GM19043 (cell line): ENCODE measurements around the gene RALGPS1.
"Not testable (repeated sequence)": the region's sequence is repeated elsewhere in the genome, so short reads cannot be mapped to it uniquely, and the experiment has no call there.

Experiments used
- ATAC-seq: cut with Tn5 transposase; IDR thresholded peaks from one replicate; pipeline ENCODE4 v1.9.1; 2021; ENCODE audit warnings: low read depth; ENCODE audit not compliant: unreplicated experiment

The RALGPS1 gene

DNA sequence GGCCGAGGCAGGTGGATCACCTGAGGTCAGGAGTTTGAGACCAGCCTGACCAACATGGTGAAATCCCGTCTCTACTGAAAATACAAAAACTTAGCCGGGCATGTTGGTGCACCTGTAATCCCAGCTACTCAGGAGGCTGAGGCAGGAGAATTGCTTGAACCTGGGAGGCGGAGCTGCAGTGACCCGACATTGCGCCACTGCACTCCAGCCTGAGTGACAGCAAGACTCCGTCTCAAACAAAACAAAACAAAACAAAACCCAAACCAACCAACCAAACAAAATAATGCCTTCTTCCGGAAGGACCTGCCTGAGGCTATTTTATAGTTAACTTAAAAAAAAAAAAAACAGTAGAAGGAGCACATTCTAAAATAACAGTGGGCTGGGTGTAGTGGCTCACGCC is 103.4 kb downstream of the RALGPS1 start:
- ATAC-seq, result not testable (repeated sequence)

DNA sequence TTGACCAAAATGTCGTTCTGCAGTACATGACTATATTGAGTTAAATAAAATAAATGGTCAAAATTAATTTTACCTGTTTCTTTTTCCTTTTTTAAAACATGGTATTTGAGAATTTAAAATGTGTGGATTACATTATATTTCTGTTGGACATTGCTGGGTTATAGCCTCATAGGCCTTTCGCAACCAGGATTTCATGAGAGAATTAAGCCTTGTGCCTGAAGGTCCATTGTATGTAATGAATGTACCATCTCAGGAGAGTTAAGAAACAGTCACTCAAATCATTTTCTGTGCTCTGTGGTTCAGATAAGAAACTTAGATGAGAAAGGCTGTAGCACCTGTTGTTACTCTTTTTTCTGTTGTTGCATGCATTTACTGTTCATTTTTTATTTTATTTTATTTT is 104.4 kb downstream of the RALGPS1 start:
- ATAC-seq, result no peak

DNA sequence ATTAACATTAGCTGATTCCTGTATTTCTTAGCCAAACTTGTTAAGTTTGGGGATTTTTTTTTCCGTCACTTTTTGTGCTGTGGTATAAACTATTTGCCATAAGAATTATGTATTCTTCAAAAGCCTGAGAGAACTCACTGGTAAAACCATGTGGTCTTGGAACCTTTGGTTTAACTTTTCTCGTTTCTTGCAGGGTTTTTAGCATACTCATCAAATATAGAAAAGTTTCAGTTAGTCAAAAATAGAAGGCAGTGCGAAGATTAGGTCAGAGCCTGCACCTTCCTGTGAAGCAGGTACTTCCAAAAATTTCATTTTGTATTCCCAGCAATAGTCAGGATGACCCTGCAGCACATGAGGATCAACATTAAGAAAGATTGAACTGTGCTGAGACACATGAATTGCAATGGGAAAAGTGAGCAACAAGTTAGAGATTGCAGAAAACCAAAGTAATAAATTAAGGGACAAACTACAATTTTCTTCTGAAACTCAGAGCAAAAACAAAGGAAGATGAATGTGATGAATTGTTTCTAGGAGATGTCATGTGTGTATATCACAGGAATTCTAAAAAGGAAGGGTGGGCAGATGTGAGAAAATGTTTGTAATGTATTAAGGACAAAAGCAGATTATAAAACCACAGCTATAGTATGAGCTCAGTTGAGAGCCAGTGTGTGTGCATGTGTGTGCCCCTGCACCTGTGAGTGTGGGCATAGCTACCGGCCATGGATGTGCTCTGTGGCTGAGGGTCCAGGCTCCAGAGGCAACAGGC is 105.6 kb downstream of the RALGPS1 start:
- ATAC-seq, result no peak

DNA sequence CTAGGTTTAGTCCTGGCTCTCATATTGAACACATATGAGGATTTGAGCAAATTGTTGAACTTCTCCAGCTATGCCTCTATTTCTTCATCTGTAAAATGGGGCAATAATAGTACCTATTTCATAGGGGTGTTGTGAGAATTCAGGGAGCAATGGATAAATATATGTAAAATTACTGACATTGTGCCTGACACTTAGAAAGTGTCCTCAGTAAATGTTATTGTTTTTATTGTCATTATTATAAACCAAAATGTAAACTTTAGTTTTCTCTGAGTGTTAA is 106.2 kb downstream of the RALGPS1 start:
- ATAC-seq, result no peak

DNA sequence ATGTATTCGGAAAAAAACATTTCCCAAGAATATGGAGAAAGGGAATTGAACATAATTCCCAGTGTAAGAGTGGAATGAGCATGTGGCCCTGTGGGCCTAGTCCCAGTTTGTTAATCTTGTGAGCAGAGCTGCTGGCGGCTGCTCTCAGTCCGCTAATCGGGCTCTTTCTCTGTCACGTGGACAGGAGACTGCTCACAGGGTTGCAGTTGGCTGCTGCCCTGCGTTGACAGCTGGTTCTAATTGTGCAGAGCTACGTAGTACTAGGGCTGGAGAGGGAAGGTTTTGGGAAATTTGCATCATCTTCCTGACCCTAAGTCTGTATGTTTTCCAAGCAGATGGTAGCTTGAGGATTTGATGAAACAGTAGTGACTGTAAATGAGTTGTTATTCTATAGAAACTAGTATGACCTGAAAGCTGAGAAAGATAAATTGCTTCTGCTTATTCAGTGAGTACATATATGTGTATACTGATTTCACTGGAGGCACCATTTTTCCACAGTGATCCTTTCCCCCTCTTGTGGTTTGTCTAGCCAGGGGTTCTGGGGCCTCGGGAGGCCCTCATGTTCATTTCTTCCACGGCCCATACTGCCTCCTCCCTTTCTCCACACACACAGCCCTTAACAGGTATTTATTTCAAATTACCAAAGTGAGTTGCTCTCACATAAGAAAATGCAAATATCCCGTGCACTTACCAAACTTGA is 107.2 kb downstream of the RALGPS1 start:
- no peak for ATAC-seq

DNA sequence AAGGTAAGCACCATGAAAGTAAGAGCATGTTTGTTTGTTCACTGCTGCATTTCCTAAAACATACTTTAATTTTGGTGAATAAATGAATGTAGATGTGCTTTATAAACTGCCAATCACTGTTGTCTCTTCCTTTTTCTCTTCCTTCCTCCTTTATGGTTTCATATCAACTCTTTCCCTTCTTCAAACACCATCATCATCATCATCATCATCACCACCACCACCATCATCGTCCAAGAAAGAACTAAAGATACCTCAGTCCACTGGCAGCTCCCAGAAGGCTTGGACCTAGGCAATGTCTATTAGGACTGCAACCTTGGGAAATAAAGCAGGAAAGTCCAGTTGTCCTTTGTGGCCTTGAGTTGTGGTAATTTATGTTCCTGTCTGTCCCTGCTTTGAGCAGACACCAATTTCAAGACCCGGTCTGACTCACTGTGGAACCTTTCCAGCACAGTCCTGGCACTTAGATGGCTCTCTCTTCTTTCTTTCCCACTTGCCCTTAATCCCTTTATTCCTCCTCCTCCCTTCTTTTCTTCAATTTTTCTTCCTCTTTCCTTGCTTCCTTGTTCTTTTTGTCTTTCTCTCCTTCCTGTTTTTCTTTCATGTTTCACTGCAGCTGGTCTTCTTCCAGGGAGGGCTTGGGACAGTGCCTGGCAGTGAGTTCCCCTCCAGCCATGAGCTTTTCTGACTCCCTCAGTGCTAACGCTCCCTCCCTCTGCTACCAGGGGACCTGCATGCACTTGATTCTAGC is 108.5 kb downstream of the RALGPS1 start:
- ATAC-seq, result no peak

DNA sequence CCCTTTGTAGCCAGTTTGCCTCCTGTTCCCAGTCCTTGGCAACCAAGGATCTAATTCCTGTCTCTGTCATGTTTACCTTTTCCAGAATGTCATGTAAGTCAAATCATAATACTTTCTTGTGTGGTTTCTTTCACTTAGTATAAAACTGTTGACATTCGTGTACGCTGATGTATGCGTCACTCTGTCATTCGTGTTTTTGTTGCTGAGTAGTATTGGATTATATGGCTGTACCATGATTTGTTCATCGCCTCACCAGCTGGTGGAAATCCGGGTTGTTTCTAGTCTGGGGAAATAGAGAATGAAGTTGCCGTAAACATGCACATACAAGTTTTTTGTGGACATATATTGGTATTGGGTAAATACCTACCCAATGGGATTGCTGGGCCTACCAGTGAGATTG is 110.5 kb downstream of the RALGPS1 start:
- ATAC-seq, result no peak

DNA sequence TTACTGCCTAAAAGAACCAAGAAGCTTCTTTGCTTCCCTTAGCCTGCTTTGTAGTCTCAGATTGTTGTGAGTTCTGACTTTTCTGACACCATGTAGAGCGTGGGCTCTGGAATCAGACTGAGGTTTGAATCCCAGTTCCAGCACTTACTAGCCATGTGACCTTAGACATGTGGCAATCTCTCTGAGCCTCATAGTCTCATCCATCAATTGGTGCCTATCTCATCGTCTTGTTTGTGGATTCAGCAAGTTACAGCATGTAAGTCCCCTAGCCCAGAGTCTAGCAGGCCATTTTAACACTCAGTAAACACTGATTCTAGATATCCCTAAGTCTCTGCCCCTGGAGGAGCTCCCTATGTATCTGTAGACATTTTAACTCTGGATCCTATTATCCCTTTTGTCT is 113.1 kb downstream of the RALGPS1 start:
- no peak for ATAC-seq

DNA sequence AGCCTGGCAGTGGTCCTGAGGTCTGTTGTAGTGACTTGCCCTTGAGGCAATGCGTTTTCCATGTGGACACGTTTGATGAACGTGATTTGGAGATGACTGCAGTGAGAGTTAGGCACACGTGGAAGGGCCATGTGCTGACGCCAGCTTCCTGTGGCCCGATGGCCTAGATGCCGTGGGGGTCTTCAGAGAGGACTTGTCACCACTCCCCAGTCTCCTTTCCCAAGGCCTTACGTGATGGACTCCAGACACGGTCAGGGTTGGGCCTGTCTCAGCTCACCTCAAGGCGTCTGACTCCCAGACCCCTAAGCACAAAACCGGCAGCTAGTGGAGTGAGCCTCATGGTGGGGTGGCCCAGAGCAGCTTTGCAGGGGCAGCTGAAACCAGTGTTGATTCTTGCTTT is 115.0 kb downstream of the RALGPS1 start:
- ATAC-seq, result no peak

DNA sequence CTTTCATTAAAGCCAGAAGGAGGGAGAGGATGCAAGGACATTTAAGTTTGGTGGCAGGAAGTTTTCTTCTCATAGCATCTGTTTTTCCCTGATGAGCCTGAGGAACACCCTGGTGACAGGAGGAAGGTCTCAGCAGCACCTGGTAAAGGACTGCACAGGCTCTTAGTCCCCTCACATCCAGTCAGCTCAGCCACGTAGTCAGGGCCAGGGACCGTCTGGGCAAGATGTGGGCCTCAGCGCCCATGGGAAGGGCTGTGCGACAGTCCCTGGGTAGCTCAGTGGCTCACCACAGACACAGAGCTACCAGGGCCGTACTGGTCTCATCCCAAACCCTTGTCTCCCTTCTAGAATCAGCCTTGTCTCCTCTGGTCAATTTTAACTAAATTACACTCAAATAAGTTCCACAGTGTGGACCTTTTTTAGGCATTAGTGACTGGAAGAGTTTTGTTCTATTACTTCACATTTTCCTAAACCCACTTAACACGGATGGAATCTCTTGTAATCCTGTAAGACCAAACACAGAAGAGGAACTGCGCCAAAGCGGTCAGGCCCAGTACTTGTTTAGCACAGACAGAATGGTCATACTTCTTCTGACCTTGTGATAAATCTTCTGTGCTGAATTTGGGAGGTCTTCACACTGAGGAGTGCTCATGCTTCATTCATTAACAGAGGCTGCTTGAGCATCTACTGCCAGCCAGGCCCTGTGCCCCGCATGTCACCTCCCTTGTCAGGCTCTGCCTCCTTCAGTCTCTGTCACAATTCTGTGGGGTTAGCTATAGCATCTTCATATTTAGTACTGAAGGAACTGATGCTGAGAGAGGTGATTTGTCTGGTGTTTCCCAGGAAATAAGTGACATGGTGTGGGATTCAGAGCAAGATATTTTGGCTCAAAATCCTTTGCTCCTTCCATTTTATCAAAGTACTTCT is 116.5 kb downstream of the RALGPS1 start:
- ATAC-seq, result no peak

DNA sequence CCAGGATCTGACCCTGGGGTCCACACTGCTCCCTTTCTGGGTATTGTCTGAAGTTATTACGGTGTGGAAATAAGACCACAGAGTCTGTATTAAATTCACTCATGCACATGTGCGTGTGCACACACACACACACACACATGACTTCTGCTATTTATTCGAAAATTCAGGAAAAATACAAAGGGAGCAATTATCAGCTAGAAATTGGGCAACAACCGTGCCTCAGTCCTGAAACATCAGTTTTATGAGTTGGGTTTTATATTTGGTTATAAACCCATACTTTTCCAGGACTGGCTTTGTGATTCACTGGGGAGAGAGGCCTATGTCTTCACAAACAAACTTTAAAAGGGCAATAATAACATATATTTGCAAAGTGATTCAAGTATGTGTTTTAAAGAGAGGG is 117.7 kb downstream of the RALGPS1 start:
- no peak for ATAC-seq

DNA sequence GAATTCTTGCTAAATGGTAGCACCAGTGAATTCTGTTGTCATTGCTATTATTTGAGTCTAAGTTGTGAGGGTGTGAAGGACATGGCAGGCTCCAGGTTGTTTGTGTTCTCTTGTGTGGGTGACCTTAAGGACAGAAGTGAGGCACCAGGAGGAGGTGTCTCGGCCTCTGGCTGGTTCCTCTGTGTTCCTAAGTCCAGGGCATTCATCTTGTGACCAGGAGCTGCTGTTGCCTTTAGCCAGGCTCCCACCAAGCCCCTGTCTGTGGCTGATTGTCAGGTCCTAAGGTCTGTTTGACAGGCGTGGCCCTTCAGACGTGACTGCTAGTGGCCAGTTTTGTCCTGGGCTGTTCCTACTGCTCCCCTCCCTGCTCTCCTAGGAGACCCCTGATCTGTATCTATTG is 118.5 kb downstream of the RALGPS1 start:
- no peak for ATAC-seq

DNA sequence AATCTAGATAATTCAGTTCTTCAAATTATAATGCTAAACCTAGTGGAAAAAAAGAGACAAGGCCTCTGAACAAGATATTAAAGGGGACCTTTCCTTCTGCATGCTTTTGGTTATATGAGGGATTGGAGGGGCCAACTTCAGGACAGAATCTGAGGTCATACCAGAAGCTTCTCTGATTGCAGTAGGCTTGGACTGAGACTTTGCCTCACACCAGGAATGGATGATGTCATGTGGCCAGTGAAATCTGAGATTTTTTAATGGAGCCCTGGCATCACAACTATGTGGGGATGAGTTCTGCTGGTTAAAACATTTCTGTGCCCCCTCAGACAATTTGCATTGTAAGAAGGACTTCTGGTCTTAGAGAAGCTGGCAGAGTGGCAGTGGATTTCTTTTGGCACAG is 119.2 kb downstream of the RALGPS1 start:
- no peak for ATAC-seq

DNA sequence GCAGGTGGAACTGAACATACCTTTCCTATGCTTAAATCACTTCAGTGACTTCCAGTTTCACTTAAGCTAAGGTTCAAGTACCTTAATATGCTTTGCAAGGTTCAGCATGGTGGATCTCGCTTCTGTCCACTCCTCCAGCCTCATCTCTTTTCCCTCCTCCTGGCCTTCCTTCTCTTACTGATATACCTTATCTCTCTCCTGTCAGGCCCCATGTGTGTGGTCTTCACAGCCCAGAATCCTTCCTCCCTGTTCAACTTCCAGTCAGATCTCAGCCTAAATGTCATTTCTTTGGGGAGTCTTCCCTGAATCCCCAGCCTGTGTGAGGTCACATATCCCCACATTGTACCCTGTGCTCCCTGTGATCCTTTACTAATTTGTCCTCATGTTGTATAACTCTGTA is 120.1 kb downstream of the RALGPS1 start:
- no peak for ATAC-seq

DNA sequence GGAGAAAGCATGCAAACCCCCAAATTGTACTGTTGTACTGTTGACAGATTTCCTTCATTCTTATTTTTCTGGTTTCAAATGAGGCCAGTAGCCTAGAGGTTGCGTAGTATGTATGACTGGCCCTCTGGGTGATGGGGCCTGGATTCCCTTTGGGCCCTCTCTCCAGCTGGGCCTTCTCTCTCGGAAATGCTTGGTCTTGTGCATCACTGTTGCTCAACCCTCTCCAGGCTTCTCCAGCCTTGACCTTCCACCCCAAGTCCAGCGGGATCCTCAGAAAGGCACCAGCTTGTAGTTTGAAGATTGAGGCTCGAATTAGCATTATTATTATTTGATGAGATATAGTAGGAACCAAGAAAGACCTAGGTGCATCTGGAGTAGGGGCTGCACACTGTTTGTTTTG is 120.8 kb downstream of the RALGPS1 start:
- no peak for ATAC-seq

DNA sequence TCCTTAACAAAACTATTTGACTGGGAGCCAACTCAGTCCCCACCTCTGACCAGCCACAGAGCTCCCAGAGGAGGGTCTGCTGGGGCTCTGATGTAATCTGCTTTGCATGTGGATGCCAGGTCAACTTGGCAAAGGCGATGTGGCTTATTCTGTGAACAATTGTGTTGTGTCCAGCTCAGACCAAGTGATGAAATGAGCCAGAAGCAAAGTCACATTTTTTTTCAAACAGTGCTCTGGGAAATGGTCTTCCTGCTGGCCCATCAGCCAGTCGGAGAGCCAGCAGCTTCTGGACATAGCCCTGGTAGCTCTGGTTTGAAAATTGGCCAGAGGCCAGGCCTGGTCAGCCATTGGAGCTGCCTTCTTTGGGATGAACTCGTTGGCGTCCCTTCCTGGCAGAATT is 121.4 kb downstream of the RALGPS1 start:
- ATAC-seq, result no peak

DNA sequence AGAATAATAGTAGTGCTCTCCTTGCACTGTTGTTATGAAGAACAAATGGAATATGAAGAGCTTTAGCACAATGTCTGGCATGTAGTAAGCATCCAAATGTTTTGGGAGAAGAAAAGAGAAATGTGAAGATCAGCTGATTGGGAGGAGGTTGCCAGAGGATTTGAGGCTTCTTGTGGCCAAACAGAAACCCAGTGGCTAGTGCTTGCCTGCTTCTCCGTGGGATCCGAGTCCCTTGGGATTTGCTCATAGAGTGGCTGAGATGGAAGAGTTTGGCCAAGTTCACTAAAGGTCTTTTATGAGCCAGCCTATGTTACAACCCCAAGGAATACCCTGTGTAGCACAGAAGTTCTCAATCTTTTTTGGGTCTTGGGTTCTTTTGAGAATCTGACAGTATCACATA is 121.9 kb downstream of the RALGPS1 start:
- no peak for ATAC-seq

DNA sequence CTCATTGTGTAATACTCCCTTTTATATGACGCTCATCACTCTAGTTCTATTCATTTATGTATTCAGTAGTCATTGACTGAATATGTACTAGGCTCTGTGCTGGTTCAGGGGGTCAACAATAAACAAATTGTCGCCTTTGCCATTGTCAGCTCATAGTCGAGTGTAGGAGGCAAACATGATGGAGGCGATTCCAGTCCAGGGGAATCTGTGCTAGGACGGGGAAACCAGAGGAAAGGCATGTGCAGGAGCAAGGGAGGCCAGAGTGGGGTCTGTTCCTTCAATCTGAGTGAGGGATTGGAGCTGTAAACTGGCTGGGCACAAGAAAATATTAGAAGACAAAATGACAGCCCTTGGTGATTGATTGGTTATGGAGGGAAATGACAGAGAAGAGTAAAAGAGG is 123.9 kb downstream of the RALGPS1 start:
- no peak for ATAC-seq

DNA sequence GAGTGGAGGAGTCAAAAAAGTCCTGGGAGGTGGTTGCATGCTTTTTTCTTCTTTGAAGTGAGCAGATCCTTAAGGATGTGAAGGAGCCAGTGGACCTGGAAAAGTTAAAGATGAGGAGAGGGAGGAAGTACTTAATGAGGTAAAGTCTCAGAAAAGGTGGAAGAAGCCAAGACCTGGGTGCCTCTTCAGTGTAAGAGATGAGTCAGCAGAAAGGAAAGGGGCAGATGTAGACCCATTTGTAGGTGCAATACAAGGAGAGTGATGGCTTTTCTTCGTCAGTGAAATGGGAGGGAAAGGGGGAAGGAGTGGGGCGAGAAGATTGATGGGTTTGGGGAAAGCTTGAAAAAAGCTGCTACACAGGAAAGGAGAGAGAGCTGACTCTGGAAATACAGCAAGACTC is 124.9 kb downstream of the RALGPS1 start:
- no peak for ATAC-seq

DNA sequence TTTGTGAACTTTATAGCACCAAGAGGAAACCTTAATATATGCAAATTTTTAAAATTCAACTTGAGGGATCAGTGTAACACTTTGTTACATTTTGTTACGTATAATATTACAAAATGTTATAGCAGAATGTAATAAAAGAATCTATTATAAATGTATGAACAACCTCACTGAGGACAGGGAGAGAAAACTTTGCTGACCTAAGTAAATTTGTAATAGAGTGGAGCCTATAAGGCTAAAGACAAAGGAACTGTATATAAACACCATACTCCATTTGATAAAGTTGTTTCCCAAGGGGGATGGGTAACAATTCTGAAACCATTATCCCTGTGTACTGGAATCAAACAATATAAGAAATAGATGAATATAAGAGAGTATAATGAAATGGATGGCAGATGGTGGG is 130.6 kb downstream of the RALGPS1 start:
- no peak for ATAC-seq

DNA sequence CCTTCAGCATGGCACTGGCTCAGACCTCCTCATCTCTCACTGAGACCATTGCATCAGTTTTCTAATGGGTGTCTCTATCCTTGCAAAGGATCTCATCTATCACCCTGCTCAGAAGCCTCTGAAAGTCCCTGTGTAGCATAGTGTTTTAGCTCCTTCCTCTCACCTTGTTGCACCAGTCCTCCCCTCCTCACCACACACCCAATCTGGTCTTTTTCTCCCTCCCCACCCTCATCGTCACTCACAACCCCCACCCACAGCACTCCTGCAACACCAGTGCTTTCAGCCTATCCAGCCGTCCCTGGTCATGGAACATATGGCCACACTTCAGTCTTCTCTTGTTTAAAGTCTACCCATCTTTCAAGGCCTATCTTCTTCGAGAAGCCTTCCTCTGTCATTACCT is 133.4 kb downstream of the RALGPS1 start:
- no peak for ATAC-seq
